HepG2 (cell line): ENCODE results near the gene ELL. TPM values are rescaled to one million over a fixed set of nuclear protein-coding genes. Genes with fewer than 3 reads are reported as not detected.
A peak's percentile ranks its signal among the peaks of the same experiment; 100 is the strongest.

Experiments
- AHR ChIP-seq: IDR thresholded peaks from 2 replicates; pipeline ENCODE4 v1.6.1; 2018; ENCODE audit warnings: missing genetic modification reagents, missing compliant biosample characterization
- ARHGAP35 ChIP-seq: sonication (generic); formaldehyde crosslinking; IDR thresholded peaks from 2 replicates; pipeline ENCODE4 v1.9.0; 2022; ENCODE audit warnings: mild to moderate bottlenecking, inconsistent platforms, moderate library complexity, missing genetic modification reagents, borderline replicate concordance
- ARID4A ChIP-seq: sonication (generic); formaldehyde crosslinking; IDR thresholded peaks from 2 replicates; pipeline ENCODE4 v1.5.0; 2020; ENCODE audit warnings: mild to moderate bottlenecking, missing genetic modification reagents, borderline replicate concordance
- DDIT3 ChIP-seq: sonication (generic); formaldehyde crosslinking; IDR thresholded peaks from 2 replicates; pipeline ENCODE4 v1.4.0; 2020; ENCODE audit warnings: mild to moderate bottlenecking, missing genetic modification reagents
- HDAC1 ChIP-seq: sonication (generic); formaldehyde crosslinking; IDR thresholded peaks from 2 replicates; pipeline ENCODE4 v1.5.1; 2020; ENCODE audit warnings: mild to moderate bottlenecking, missing genetic modification reagents
- MIXL1 ChIP-seq: IDR thresholded peaks from 2 replicates; pipeline ENCODE4 v1.6.1; 2016
- NBN ChIP-seq: fragments of 450-650 bp; conservative IDR thresholded peaks from 2 replicates; pipeline ENCODE4 v1.6.1; 2017
- NR2F6 ChIP-seq, 2 experiments: IDR thresholded peaks; 2 replicates each; pipeline ENCODE4 v1.6.1; 2016; ENCODE audit warnings: antibody characterized with exemption in 1 of 2, mild to moderate bottlenecking in 1 of 2
- PAXIP1 ChIP-seq: sonication (generic); formaldehyde crosslinking; conservative IDR thresholded peaks from 2 replicates; pipeline ENCODE4 v1.4.0; 2020; ENCODE audit warnings: mild to moderate bottlenecking, missing genetic modification reagents, moderate library complexity
- SMYD3 ChIP-seq: sonication (generic); formaldehyde crosslinking; IDR thresholded peaks from 2 replicates; pipeline ENCODE4 v1.8.1; 2023; ENCODE audit warnings: mild to moderate bottlenecking, missing genetic modification reagents
- ZNF142 ChIP-seq: sonication (generic); formaldehyde crosslinking; IDR thresholded peaks from 2 replicates; pipeline ENCODE4 v1.4.0; 2020; ENCODE audit warnings: missing genetic modification reagents
- ZNF20 ChIP-seq: sonication (generic); formaldehyde crosslinking; IDR thresholded peaks from 2 replicates; pipeline ENCODE4 v1.4.0; 2020; ENCODE audit warnings: mild to moderate bottlenecking, moderate library complexity, missing genetic modification reagents
- ZNF670 ChIP-seq: sonication (generic); formaldehyde crosslinking; IDR thresholded peaks from 2 replicates; pipeline ENCODE4 v1.8.0; 2022; ENCODE audit warnings: mild to moderate bottlenecking, missing genetic modification reagents, borderline replicate concordance
- ZNF781 ChIP-seq: sonication (generic); formaldehyde crosslinking; IDR thresholded peaks from 2 replicates; pipeline ENCODE4 v1.5.1; 2020; ENCODE audit warnings: borderline replicate concordance, mild to moderate bottlenecking, missing genetic modification reagents; ENCODE audit errors: not compliant biosample characterization
- polyA plus RNA-seq, 8 experiments: library from polyadenylated mRNA; depleted of rRNA in 3 of 8; stranded (reverse) in 7 of 8; unstranded in 1 of 8; fragments of >200 nt; fragmentation: Illumina TruSeq in 4 of 8; extraction: Trizol in 4 of 8; gene quantifications; 2 replicates each; pipeline versions ENCODE4 v1.2.1 to v1.2.3, GENCODE V29; 2011 to 2016; ENCODE audit warnings: low read depth in 4 of 8, missing spikeins in 1 of 8, mixed read lengths in 1 of 8; ENCODE audit not compliant: insufficient read depth in 1 of 8
- total RNA-seq, 5 experiments: library from RNA; depleted of rRNA; stranded (reverse); fragments of >200 nt; fragmentation: Illumina TruSeq; extraction: Trizol; gene quantifications; 2 replicates each; pipeline ENCODE4 v1.2.3, GENCODE V29; 2016; ENCODE audit warnings: low read depth in 1 of 5

The ELL gene
- total and polyA plus RNA-seq, 2 of the 13 experiments (the other 11 are each of a cell fraction or from before 2014, with no cell fraction given): 3.7 to 5.4 TPM

- TF ChIP-seq ZNF142 (CRISPR knock-in tag) (no peak), DDIT3 (no peak), ZNF670 (no peak), ARID4A (CRISPR knock-in tag) (peak; percentile 65; the same call in 1 of the 2 replicates), PAXIP1 (CRISPR knock-in tag) (peak; percentile 42), NBN (no peak), NR2F6 (IDR thresholded peaks at IDR 0.05) (no peak), NR2F6 (CRISPR knock-in tag; IDR thresholded peaks at IDR 0.05) (peak; percentile 43; the same call in 1 of the 2 replicates), ZNF20 (CRISPR knock-in tag) (no peak), HDAC1 (peak; percentile 28; the same call in 1 of the 2 replicates), ARHGAP35 (CRISPR knock-in tag) (0 out of 2 replicates have a peak, but pooled peaks have one; percentile 19), MIXL1 (0 out of 2 replicates have a peak, but pooled peaks have one; percentile 14), ZNF781 (no peak), AHR (CRISPR knock-in tag) (no peak), SMYD3 (CRISPR knock-in tag) (no peak)
Measured at GRCh38 chr19:18450931-18451836, 70.7 kb downstream of the ELL start (continued).
